Stomach (tissue), 4 donors: ENCODE measurements around the gene GTF2A1L.

Experiments used
- EP300 ChIP-seq: sonication (generic); formaldehyde crosslinking; IDR thresholded peaks from one replicate; pipeline ENCODE4 v1.6.1; 2017; ENCODE audit warnings: antibody characterized with exemption
- POLR2A ChIP-seq, 4 donors: fragments of 450-650 bp; IDR thresholded peaks; one replicate each; pipeline ENCODE4 v1.6.1; 2016; ENCODE audit warnings: antibody characterized with exemption in 4 of 4, control low read depth in 2 of 4, mild to moderate bottlenecking in 1 of 4, moderate library complexity in 1 of 4
- POLR2AphosphoS5 ChIP-seq, 3 donors: sonication (generic); formaldehyde crosslinking; IDR thresholded peaks; one replicate each; pipeline ENCODE4 v1.6.1; 2016; ENCODE audit warnings: antibody characterized with exemption in 3 of 3
- TF ChIP-seq, protein P1 (sequence below), 7 experiments: fragments of 450-650 bp in 4 of 7; fragments of 200-600 bp in 3 of 7; sonication (generic) in 3 of 7; IDR thresholded peaks; one replicate each; pipeline ENCODE4 v1.5.1; 2016 to 2019; ENCODE audit warnings: antibody characterized with exemption in 7 of 7, control low read depth in 2 of 7, mild to moderate bottlenecking in 1 of 7

DNA sequence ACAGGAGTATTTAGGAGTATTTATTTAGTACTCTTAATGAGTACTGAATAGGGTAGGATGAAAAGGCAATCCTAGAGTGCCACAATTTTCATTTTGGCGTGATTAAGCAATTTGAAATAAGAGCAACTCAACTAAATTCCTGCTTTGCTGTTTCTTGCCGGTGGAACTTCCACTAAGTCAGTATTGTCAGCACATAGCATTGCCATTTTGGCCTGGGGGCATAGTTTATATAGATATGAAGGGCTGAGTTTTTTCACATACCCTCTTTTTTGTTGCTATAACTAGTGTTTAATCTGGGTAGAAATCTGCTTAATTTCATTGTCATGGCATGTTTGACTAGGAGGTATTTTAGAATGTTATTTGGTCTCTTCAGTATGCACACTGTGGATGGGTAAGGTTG lies 1.9 kb downstream of the GTF2A1L start:
- TF ChIP-seq, protein P1, sequence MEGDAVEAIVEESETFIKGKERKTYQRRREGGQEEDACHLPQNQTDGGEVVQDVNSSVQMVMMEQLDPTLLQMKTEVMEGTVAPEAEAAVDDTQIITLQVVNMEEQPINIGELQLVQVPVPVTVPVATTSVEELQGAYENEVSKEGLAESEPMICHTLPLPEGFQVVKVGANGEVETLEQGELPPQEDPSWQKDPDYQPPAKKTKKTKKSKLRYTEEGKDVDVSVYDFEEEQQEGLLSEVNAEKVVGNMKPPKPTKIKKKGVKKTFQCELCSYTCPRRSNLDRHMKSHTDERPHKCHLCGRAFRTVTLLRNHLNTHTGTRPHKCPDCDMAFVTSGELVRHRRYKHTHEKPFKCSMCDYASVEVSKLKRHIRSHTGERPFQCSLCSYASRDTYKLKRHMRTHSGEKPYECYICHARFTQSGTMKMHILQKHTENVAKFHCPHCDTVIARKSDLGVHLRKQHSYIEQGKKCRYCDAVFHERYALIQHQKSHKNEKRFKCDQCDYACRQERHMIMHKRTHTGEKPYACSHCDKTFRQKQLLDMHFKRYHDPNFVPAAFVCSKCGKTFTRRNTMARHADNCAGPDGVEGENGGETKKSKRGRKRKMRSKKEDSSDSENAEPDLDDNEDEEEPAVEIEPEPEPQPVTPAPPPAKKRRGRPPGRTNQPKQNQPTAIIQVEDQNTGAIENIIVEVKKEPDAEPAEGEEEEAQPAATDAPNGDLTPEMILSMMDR (IDR thresholded peaks at IDR 0.05): no peak
- no peak for TF ChIP-seq POLR2A (IDR thresholded peaks at IDR 0.05)
- no peak for TF ChIP-seq POLR2AphosphoS5 (IDR thresholded peaks at IDR 0.05)
- TF ChIP-seq EP300: no peak
